Heart left ventricle (tissue), 16 donors: Measurements from ENCODE around the gene NR2F1. TPM values are rescaled to one million over a fixed set of nuclear protein-coding genes. Genes with fewer than 3 reads are reported as not detected.

Experiments used
- ATAC-seq, 4 donors: fragments of 200-7000 bp; cut with Tn5 transposase; one replicate each; pipeline ENCODE4 v1.9.1; 2020 to 2022; ENCODE audit warnings: moderate library complexity in 4 of 4, mild to moderate bottlenecking in 3 of 4, moderate number of reproducible peaks in 1 of 4
- DNase-seq, 5 donors: peaks; one replicate each; pipeline ENCODE4 v3.0.0-alpha.2; 2020
- H3K27ac ChIP-seq, 12 donors: fragments of 200-600 bp; sonication (generic) in 4 of 12; one replicate each; pipeline versions ENCODE4 v1.5.0 to v1.8.0; 2016 to 2022; ENCODE audit warnings: mild to moderate bottlenecking in 2 of 12
- H3K27me3 ChIP-seq, 9 donors: fragments of 200-600 bp; sonication (generic) in 2 of 9; one replicate each; pipeline versions ENCODE4 v1.5.1 to v1.8.0; 2016 to 2022; ENCODE audit warnings: mild to moderate bottlenecking in 3 of 9
- H3K36me3 ChIP-seq, 9 donors: fragments of 200-600 bp; sonication (generic) in 2 of 9; one replicate each; pipeline versions ENCODE4 v1.5.0 to v1.8.0; 2018 to 2022; ENCODE audit warnings: mild to moderate bottlenecking in 2 of 9
- H3K4me1 ChIP-seq, 12 donors: fragments of 200-600 bp; sonication (generic) in 4 of 12; one replicate each; pipeline versions ENCODE4 v1.5.0 to v1.8.0; 2016 to 2022; ENCODE audit warnings: mild to moderate bottlenecking in 3 of 12
- H3K4me3 ChIP-seq, 12 donors: fragments of 200-600 bp; sonication (generic) in 4 of 12; one replicate each; pipeline versions ENCODE4 v1.5.0 to v1.8.0; 2017 to 2022; ENCODE audit warnings: mild to moderate bottlenecking in 9 of 12, moderate library complexity in 4 of 12
- H3K9me3 ChIP-seq, 12 donors: fragments of 200-600 bp; sonication (generic) in 4 of 12; one replicate each; pipeline versions ENCODE4 v1.5.0 to v1.8.0; 2016 to 2022; ENCODE audit warnings: mild to moderate bottlenecking in 1 of 12
- CTCF ChIP-seq, 12 donors: fragments of 200-600 bp; sonication (generic) in 4 of 12; IDR thresholded peaks; one replicate each; pipeline versions ENCODE4 v1.5.0 to v1.8.0; 2018 to 2022; ENCODE audit warnings: antibody characterized with exemption in 12 of 12, mild to moderate bottlenecking in 5 of 12
- POLR2A ChIP-seq, 2 donors: fragments of 450-650 bp; IDR thresholded peaks; one replicate each; pipeline ENCODE4 v1.6.1; 2017; ENCODE audit warnings: antibody characterized with exemption in 2 of 2, mild to moderate bottlenecking in 2 of 2, moderate library complexity in 2 of 2
- WGBS, 4 donors: extraction: QIAGEN DNeasy Blood & Tissue Kit in 2 of 4; methylation state at CpG; one replicate each; pipeline versions ENCODE4 v1.1.5 to v1.1.7; 2013 to 2018; 5-methylcytosine and 5-hydroxymethylcytosine counted together
- intact Hi-C, 10 donors: fragments of 100-400 bp; cut with DNase I; formaldehyde crosslinking; loops; one replicate each; pipeline versions ENCODE4 v1.11.1 to v1.14.2; 2022
- polyA plus RNA-seq, 2 donors: library from polyadenylated mRNA; stranded (reverse); fragments of 200-250 nt; gene quantifications; one replicate each; pipeline ENCODE4 v1.2.3, GENCODE V29; 2013
- total RNA-seq, 9 donors: library from RNA; depleted of rRNA in 2 of 9; stranded (reverse); fragments of >200 nt in 2 of 9; fragmentation: NEBNext Ultra II Directional in 3 of 9; extraction: Animal tissue kit (Norgen Biotek cat#: 25700) in 3 of 9; gene quantifications; one replicate each; pipeline versions ENCODE4 v1.1.0 to v1.2.4, GENCODE V29; 2016 to 2023
- donor health status: ischemic (EF 13 %, LVEDD 7.1; RV severe dilation, severe dysfunction).
- donor health status: healthy with polysubstance abuse.
- donor health status: DM: no; HTN: yes; CAD: no.
- donor health status: DM: no; HTN: no; CAD: no.
- donor health status: ischemic (EF 25% LVEDD 6.9; RV normal size, moderate dysfunction).
- donor health status: ischemic (EF 25% LVEDD 5.7; RV mildly dilated, moderate dysfunction).
- donor health status: healthy.
- donor health status: DM: yes; HTN: yes; CAD: no.
- donor health status: ischemic (EF 35%, LVEDD 5.7; RV mildly dilated, moderate dysfunction).
- donor health status: nonischemic (EF 11% LVEDD 7.7; RV severe dilation, severe dysfunction).
- donor health status: DM: yes; HTN: yes; CAD: no.
- donor health status: PGD.
- donor health status: ischemic (EF 29% LVEDD 5.4; RV normal size, mild dysfunction).
- donor health status: nonischemic (EF 23%, LVEDD 6.1; RV moderate dilation, normal function).

NR2F1 gene
- total and polyA plus RNA-seq, 11 donors, result 0.37 to 13.5 (median 0.57) TPM; not detected in 3

- WGBS, 4 donors, result 17 to 29% (median 27%) methylated on average over 27 to 28 of the region's 28 CpGs
- Histone ChIP-seq H3K9me3 (peaks cover 0 to 15% (median 0%) of the 10 kb centered on the region in 12 donors), H3K4me1 (peaks cover 0 to 11% (median 0%) of the 10 kb centered on the region in 12 donors), H3K27ac (no peak overlapping the region), H3K4me3 (no peak overlapping the region), H3K36me3 (no peaks in the 10 kb centered on the region), H3K27me3 (peaks cover 60 to 100% (median 98%) of the 10 kb centered on the region in 9 donors)
- ATAC-seq, result no peak
- TF ChIP-seq CTCF (IDR thresholded peaks at IDR 0.05) (no peak), POLR2A (IDR thresholded peaks at IDR 0.05) (no peak)
- DNase-seq, result no peak
- intact Hi-C loops, result loop anchor here in 1 of 10 donors (10.0 kb wide), 1 partner anchor 286 kb away; no protein-coding TSS in a partner anchor
These were observed 15.3 kb downstream of the NR2F1 start for GRCh38 chr5:93598091-93599000.

GRCh38 chr5:93599001-93599379 is 16.0 kb downstream of the NR2F1 start:
- H3K36me3 ChIP-seq, result no peaks in the 10 kb centered on the region
- peaks cover 0 to 11% (median 1%) of the 10 kb centered on the region in 12 donors for H3K4me1 ChIP-seq
- intact Hi-C loops, result loop anchor here in 1 of 10 donors (10.0 kb wide), 1 partner anchor 286 kb away; no protein-coding TSS in a partner anchor
- TF ChIP-seq POLR2A (IDR thresholded peaks at IDR 0.05), result no peak
- TF ChIP-seq CTCF (IDR thresholded peaks at IDR 0.05), result no peak
- DNase-seq (no peak), ATAC-seq (no peak)
- peaks cover 0 to 15% (median 0%) of the 10 kb centered on the region in 12 donors for H3K9me3 ChIP-seq
- WGBS, 4 donors, result 12 to 20% (median 19%) methylated on average over 5 of the region's 5 CpGs
- peaks cover 67 to 100% (median 98%) of the 10 kb centered on the region in 9 donors for H3K27me3 ChIP-seq
- no peak overlapping the region for H3K27ac ChIP-seq
- H3K4me3 ChIP-seq, result no peak overlapping the region

DNA sequence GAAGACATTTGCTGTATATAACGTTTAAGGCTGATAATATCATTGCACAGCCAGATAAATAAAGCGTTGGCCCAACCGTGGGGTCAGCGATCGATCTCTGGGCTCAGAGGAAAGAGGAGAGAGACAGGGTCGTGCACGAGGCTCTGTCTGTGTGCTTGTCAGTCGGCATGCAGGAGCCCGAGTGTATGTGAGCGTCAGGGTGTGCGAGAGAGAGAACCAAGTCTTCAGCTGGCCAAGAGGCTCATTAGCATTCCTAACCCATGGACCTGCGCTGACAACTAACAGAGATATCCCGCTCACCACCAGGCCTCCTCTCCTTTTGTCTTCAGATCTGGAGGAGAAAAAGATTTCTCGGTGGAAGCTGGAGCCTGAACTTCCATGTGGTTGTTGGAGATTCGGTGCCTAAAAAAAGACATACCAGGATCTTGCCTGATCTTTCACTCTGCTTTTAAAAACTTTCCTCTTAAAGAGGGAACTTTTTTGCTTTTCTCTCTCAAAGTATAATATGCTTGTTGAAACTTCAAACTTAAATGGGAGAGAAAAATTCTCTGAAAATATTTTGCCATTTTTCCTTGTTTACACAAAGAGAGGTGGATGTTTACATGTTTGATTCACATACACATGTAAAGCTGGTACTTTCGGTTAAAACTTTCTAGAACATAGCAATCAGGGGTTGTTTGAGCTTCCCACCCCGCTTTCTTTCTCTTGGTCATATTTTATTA is 16.5 kb downstream of the NR2F1 start:
- H3K9me3 ChIP-seq, result peaks cover 0 to 14% (median 0%) of the 10 kb centered on the region in 12 donors
- 9 to 25% (median 16%) methylated on average over 17 of the region's 17 CpGs for WGBS, 4 donors
- TF ChIP-seq POLR2A (IDR thresholded peaks at IDR 0.05), result no peak
- TF ChIP-seq CTCF (IDR thresholded peaks at IDR 0.05), result no peak
- no peak overlapping the region for H3K4me3 ChIP-seq
- no peak for DNase-seq
- intact Hi-C loops, result loop anchor here in 5 of 10 donors (10.0 kb wide), 3 partner anchors 285 to 315 kb away; no protein-coding TSS in a partner anchor
- ATAC-seq, result no peak
- peaks cover 0 to 12% (median 3%) of the 10 kb centered on the region in 12 donors for H3K4me1 ChIP-seq
- peaks cover 70 to 100% (median 99%) of the 10 kb centered on the region in 9 donors for H3K27me3 ChIP-seq
- H3K36me3 ChIP-seq, result no peaks in the 10 kb centered on the region
- no peak overlapping the region for H3K27ac ChIP-seq
